Fibroblast of lung (primary cell): ENCODE results near the gene ERGIC1. TPM values are rescaled to one million over a fixed set of nuclear protein-coding genes. Genes with fewer than 3 reads are reported as not detected.

ENCODE experiments used
- DNase-seq, 2 donors: peaks; one replicate each; pipeline versions ENCODE4 v3.0.0 to v3.0.0-alpha.2; 2010; ENCODE audit warnings: low read depth in 2 of 2
- H2AFZ ChIP-seq: 2 replicates; pipeline ENCODE4 v1.5.1; 2012; ENCODE audit warnings: low read length, control low read depth, inconsistent platforms
- H3K27ac ChIP-seq: 2 replicates; pipeline ENCODE4 v1.5.1; 2011; ENCODE audit warnings: low read length, control low read depth; ENCODE audit not compliant: insufficient read depth
- H3K27me3 ChIP-seq: 2 replicates; pipeline ENCODE4 v1.5.1; 2011; ENCODE audit warnings: mild to moderate bottlenecking, low read length; ENCODE audit not compliant: control insufficient read depth, insufficient read depth
- H3K36me3 ChIP-seq: 2 replicates; pipeline ENCODE4 v1.5.1; 2011; ENCODE audit warnings: low read length; ENCODE audit not compliant: control insufficient read depth, insufficient read depth
- H3K4me1 ChIP-seq: 2 replicates; pipeline ENCODE4 v1.5.1; 2011; ENCODE audit warnings: low read length; ENCODE audit not compliant: control insufficient read depth, insufficient read depth; ENCODE audit errors: extremely low read depth
- H3K4me2 ChIP-seq: 2 replicates; pipeline ENCODE4 v1.5.1; 2011; ENCODE audit warnings: low read length, control low read depth; ENCODE audit not compliant: insufficient read depth; ENCODE audit errors: extremely low read depth
- H3K4me3 ChIP-seq, 4 experiments: fragments of 200-600 bp in 1 of 4; sonication (generic) in 1 of 4; replicated peaks in 1 of 4; 2 replicates each; pipeline ENCODE4 v1.5.1; 2011 to 2016; ENCODE audit warnings: low read length in 4 of 4, low read depth in 3 of 4, mild to moderate bottlenecking in 3 of 4, control low read depth in 2 of 4, inconsistent platforms in 1 of 4, mixed read lengths in 1 of 4; ENCODE audit not compliant: insufficient read depth in 1 of 4; ENCODE audit errors: control extremely low read depth in 1 of 4
- H3K79me2 ChIP-seq: 2 replicates; pipeline ENCODE4 v1.5.1; 2012; ENCODE audit warnings: mild to moderate bottlenecking, low read length, inconsistent platforms; ENCODE audit not compliant: control insufficient read depth, insufficient read depth
- H3K9ac ChIP-seq: 2 replicates; pipeline ENCODE4 v1.5.1; 2011; ENCODE audit warnings: mild to moderate bottlenecking, low read length, control low read depth; ENCODE audit not compliant: insufficient read depth
- H3K9me3 ChIP-seq: 2 replicates; pipeline ENCODE4 v1.5.1; 2012; ENCODE audit warnings: low read depth, low read length; ENCODE audit not compliant: control insufficient read depth, insufficient read depth
- H4K20me1 ChIP-seq: 2 replicates; pipeline ENCODE4 v1.5.1; 2011; ENCODE audit warnings: low read length; ENCODE audit not compliant: control insufficient read depth, insufficient read depth; ENCODE audit errors: extremely low read depth
- EZH2 ChIP-seq: IDR thresholded peaks from 2 replicates; pipeline ENCODE4 v1.5.1; 2012; ENCODE audit warnings: low read length, control low read depth, mild to moderate bottlenecking; ENCODE audit errors: missing control alignments
- polyA plus RNA-seq, 2 donors: library from polyadenylated mRNA; depleted of rRNA in 1 of 2; stranded (reverse) in 1 of 2; unstranded in 1 of 2; fragments of >200 nt; gene quantifications; 2 replicates each; pipeline ENCODE4 v1.2.1, GENCODE V29; 2011 to 2012; ENCODE audit warnings: missing spikeins in 1 of 2
- total RNA-seq: library from RNA; depleted of rRNA; stranded (reverse); fragments of >200 nt; gene quantifications from 2 replicates; pipeline ENCODE4 v1.2.1, GENCODE V29; 2014
- TF ChIP-seq, protein P1 (sequence below), 2 donors: IDR thresholded peaks in 1 of 2; conservative IDR thresholded peaks in 1 of 2; 1 replicate in 1 of 2; 2 replicates in 1 of 2; pipeline ENCODE4 v1.5.1; 2011 to 2012; ENCODE audit warnings: low read length in 2 of 2, control low read depth in 1 of 2, inconsistent platforms in 1 of 2, low read depth in 1 of 2, mild to moderate bottlenecking in 1 of 2

ERGIC1 gene
- total and polyA plus RNA-seq, 2 donors (not counting 1 experiment from before 2014, with no cell fraction given): 113 to 171 TPM

DNA sequence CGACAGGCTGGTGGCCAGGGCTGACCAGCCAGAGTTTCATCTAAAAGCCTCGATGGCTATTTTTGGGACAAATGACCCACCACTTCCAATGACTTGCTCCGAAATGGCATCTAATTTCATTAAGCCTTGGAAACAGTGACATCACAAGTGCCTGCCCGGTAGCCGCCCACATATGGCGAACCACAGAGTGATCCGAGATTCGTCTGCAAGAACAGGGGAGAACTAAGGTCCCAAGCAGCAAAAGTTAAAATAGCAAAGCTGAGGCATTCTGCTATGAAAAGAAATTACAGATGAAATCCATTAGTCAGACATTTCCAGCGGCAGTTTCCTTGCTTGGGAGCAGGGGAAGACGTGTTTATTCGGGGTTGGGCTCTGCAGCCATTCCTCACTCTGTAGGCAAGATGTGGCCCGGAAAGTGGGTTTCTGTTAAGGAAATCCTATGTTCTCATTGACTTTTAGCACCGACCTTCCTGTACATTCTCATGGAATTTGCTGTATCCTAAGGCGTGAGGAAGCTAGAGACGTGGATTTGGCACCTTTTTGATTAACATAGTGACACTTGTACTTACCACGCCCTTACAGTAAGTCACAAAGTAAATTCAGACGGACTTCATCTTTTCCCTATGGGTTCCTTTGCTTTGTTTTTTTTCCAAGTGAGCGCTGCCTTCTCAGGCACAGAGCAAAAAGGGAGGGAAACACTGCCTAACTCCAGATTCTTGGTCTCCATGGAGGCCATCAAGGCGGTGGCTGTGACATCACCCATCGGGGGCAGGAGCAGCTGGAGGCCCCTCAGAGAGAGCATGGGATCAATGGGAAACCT, 45.1 kb downstream of the ERGIC1 start:
- Histone ChIP-seq H3K27me3 (no peaks in the 10 kb centered on the region), H3K36me3 (no peaks in the 10 kb centered on the region), H2AFZ (peak overlapping the region; percentile 19), H3K4me1 (peaks cover 31% of the 10 kb centered on the region), H3K27ac (peak overlapping the region; percentile 79), H4K20me1 (no peaks in the 10 kb centered on the region), H3K4me3 (peak overlapping the region in 1 of 4 experiments; percentile 14), H3K9me3 (no peaks in the 10 kb centered on the region), H3K79me2 (peaks cover 51% of the 10 kb centered on the region), H3K4me2 (peak overlapping the region; percentile 67), H3K9ac (peak overlapping the region; percentile 17)
- DNase-seq: peak in 1 of 2 donors; percentile 89
- TF ChIP-seq, protein P1, sequence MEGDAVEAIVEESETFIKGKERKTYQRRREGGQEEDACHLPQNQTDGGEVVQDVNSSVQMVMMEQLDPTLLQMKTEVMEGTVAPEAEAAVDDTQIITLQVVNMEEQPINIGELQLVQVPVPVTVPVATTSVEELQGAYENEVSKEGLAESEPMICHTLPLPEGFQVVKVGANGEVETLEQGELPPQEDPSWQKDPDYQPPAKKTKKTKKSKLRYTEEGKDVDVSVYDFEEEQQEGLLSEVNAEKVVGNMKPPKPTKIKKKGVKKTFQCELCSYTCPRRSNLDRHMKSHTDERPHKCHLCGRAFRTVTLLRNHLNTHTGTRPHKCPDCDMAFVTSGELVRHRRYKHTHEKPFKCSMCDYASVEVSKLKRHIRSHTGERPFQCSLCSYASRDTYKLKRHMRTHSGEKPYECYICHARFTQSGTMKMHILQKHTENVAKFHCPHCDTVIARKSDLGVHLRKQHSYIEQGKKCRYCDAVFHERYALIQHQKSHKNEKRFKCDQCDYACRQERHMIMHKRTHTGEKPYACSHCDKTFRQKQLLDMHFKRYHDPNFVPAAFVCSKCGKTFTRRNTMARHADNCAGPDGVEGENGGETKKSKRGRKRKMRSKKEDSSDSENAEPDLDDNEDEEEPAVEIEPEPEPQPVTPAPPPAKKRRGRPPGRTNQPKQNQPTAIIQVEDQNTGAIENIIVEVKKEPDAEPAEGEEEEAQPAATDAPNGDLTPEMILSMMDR (conservative IDR thresholded peaks at IDR 0.05 in 1 of 2, IDR thresholded peaks at IDR 0.05 in 1 of 2; ENCODE audit: low read depth in 1 of 2, low read length in 2 of 2): no peak

GRCh38 chr5:172881691-172882370, 47.8 kb downstream of the ERGIC1 start:
- peak overlapping the region; percentile 52 for H3K27ac ChIP-seq
- peaks cover 49% of the 10 kb centered on the region for H3K79me2 ChIP-seq
- peaks cover 31% of the 10 kb centered on the region for H3K4me1 ChIP-seq
- H3K4me3 ChIP-seq: no peak overlapping the region
- H3K9me3 ChIP-seq: no peaks in the 10 kb centered on the region
- TF ChIP-seq, protein P1 (conservative IDR thresholded peaks at IDR 0.05 in 1 of 2, IDR thresholded peaks at IDR 0.05 in 1 of 2; ENCODE audit: low read depth in 1 of 2, low read length in 2 of 2): no peak
- no peak for TF ChIP-seq EZH2
- H3K27me3 ChIP-seq: no peaks in the 10 kb centered on the region
- peak; percentile 64 to 82 for DNase-seq
- H4K20me1 ChIP-seq: no peaks in the 10 kb centered on the region
- H3K9ac ChIP-seq: no peak overlapping the region
- no peak overlapping the region for H2AFZ ChIP-seq
- H3K4me2 ChIP-seq: no peak overlapping the region
- H3K36me3 ChIP-seq: peaks cover 3% of the 10 kb centered on the region

GRCh38 chr5:172883066-172883465, 49.0 kb downstream of the ERGIC1 start:
- Histone ChIP-seq H4K20me1 (no peaks in the 10 kb centered on the region), H3K9me3 (no peaks in the 10 kb centered on the region), H3K4me1 (peaks cover 31% of the 10 kb centered on the region), H3K4me3 (no peak overlapping the region), H3K27me3 (no peaks in the 10 kb centered on the region), H3K36me3 (peaks cover 3% of the 10 kb centered on the region), H3K4me2 (no peak overlapping the region), H3K79me2 (peaks cover 38% of the 10 kb centered on the region), H3K27ac (no peak overlapping the region), H2AFZ (no peak overlapping the region), H3K9ac (no peak overlapping the region)
- DNase-seq: no peak
- TF ChIP-seq EZH2: no peak
- TF ChIP-seq, protein P1 (conservative IDR thresholded peaks at IDR 0.05 in 1 of 2, IDR thresholded peaks at IDR 0.05 in 1 of 2; ENCODE audit: low read depth in 1 of 2, low read length in 2 of 2): no peak
